NB4 (cell line): ENCODE results near the gene BORCS5.

Source experiments
- MAX ChIP-seq: IDR thresholded peaks from 2 replicates; pipeline ENCODE4 v1.6.1; 2011; ENCODE audit warnings: low read depth, low read length
- POLR2A ChIP-seq: IDR thresholded peaks from 2 replicates; pipeline ENCODE4 v1.6.1; 2011; ENCODE audit warnings: mild to moderate bottlenecking; ENCODE audit not compliant: insufficient read length; ENCODE audit errors: extremely low read depth
- TF ChIP-seq, protein P1 (sequence below): IDR thresholded peaks from one replicate; pipeline ENCODE4 v1.5.1; 2012; ENCODE audit warnings: low read depth, low read length

DNA sequence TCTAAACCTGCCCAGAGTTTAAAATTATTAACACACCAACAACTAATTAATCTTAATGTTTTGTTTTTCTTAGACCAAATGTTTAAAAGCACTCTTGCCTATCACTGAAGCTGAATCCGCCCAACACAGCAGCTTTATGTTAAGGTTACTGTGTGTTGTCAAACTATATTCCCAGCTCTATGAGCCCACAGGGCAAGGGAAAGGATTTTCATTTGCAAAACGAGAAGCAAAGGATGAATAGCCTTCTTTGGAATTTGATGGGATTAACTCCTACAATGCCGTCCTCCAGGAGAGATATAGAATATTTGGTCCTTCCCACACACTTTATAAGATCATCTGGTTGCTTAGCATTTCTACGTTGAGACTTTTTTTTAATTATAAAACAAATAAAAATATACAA, 162.0 kb downstream of the BORCS5 start:
- TF ChIP-seq, protein P1, sequence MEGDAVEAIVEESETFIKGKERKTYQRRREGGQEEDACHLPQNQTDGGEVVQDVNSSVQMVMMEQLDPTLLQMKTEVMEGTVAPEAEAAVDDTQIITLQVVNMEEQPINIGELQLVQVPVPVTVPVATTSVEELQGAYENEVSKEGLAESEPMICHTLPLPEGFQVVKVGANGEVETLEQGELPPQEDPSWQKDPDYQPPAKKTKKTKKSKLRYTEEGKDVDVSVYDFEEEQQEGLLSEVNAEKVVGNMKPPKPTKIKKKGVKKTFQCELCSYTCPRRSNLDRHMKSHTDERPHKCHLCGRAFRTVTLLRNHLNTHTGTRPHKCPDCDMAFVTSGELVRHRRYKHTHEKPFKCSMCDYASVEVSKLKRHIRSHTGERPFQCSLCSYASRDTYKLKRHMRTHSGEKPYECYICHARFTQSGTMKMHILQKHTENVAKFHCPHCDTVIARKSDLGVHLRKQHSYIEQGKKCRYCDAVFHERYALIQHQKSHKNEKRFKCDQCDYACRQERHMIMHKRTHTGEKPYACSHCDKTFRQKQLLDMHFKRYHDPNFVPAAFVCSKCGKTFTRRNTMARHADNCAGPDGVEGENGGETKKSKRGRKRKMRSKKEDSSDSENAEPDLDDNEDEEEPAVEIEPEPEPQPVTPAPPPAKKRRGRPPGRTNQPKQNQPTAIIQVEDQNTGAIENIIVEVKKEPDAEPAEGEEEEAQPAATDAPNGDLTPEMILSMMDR = no peak
- TF ChIP-seq POLR2A = no peak
- no peak for TF ChIP-seq MAX
